Endometrium (tissue), 2 donors: Measurements from ENCODE around the gene FHAD1.
"Not testable (repeated sequence)": the region's sequence is repeated elsewhere in the genome, so short reads cannot be mapped to it uniquely, and the experiment has no call there.

ENCODE experiments used
- FAIRE-seq: peaks from 2 replicates; lab custom pipeline; 2012; peaks lifted over from hg19 to GRCh38; lab: Jason Lieb, UNC
- donor health status: control.
- donor health status: control.

The FHAD1 gene

DNA sequence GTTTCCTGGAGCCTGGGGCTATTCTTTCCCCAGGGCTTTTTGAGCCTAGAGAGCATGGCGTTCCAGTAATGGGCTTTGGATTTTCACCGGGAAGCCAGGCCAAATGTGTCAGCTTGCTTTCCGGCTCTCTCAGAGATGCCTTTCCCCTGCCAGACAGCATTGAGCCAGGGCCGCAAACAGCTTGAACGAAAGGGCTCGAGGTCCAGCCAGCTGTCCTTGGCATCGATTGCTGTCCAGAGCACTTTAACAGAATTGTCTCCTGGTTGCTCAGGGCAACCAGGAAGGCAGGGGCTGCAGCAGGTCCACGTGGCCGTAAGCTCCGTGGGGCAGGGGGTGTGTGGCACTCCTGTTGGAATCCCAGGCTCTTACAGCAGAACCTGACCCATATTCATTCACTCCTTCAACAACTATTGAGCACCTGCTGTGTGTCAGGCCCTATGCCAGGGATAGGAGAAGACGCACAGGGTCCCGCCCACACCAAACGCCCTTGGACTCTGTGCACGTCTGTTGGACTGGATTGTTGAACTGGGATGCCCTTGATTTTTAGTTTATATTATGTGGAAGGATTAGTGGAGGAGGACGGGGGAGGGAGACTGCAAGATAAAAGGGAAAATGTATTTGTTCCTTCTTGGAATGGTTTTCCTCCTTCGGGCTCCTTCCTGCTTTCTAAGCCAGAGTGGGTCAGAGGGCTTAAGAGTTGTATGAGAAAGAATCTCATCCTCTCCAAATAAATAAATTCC, 123.9 kb downstream of the FHAD1 start:
- no peak for FAIRE-seq

DNA sequence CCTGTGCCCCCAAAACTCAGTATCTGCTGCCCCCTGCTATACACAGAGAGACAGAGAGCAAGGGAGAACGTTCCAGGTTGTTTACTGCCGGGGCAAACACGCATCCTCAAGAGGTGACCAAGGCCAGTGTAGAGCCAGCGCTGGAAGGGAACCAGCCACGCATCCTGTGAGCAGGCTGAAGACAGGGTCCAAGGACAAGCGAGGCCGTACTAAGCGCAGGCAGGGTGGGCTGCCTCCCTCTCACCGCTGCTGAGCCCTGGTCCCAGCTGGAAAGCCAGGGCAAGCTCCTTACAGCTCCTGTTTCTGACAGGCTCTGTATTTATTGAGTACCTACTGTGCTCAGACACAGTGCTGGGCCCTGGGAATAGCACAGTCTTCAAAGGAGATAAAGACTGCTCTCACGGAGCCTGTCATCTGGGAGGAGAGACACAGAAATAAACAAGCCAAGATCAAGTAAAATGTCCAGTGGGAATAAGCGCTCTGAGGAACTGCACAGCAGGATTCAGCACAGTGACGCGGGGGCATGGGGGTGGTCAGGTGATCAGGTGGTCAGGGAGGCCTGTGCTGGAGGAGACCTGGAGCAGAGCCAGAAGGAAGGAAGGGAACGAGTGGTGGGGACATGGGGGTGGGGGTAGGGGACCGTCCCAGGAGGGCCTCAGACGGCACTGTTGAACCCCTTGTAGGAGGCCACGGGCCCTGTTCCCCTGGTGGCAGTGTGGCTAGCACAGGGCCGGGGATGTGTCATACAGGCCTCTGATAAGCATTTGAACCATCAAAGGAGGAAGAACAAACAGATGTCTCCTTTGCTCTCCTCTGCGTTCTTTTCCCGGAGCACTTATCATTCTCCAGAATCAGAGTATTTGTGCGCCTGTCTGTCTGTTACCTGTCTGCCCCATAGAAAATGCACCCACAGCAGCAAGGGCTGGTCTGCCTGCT, 124.9 kb downstream of the FHAD1 start:
- no peak for FAIRE-seq

GRCh38 chr1:15378729-15379128, 131.7 kb downstream of the FHAD1 start:
- no peak for FAIRE-seq

- not testable (repeated sequence) for FAIRE-seq
Measured at GRCh38 chr1:15379151-15379550, 132.1 kb downstream of the FHAD1 start.

GRCh38 chr1:15380601-15381508, 133.8 kb downstream of the FHAD1 start:
- FAIRE-seq: no peak

GRCh38 chr1:15381805-15382204, 134.8 kb downstream of the FHAD1 start:
- FAIRE-seq: no peak

DNA sequence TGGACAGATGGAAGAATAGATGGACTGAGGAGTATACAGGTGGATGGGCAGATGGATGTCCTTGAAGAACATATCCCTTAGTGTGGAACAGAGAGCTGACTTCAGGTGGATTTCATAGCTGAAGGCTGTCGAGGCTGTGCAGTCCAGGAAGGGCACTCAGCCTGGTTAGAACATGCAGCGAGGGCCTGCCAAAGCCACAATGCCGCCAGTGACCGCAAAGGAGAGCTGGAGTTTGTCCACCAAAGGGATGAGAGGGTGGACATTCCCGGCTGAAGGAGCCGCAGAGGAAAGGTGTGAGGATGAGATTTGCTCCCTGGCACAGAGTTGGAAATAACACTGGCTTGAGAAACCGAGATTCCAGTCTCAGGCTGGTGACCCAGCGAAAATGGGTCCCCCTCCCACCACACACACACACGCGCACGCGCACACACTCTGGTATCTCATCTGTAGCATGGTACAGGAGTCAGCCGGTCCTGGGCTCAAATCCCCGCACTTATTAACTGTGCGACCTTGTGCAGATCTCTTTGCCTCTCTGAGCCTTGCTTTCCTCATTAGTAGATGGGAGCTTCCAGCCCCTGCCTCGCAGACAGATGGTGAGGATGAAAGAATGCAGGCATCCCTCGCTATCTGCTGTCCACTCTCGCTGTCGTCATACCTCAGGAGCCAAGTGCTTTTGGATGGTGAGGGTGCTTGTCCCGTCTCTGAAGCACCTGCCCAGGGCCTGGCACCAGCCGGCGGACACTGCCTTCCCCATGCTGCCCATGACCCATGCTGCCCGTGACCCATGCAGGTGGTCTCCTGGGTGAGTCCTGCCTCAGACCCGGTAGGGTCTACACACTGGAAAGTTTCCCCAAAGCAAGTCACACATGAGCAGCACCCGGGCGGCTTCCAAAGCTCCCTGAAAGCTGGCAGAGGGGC, 135.8 kb downstream of the FHAD1 start:
- FAIRE-seq: no peak

- no peak for FAIRE-seq
Measured at GRCh38 chr1:15383810-15384209, 136.8 kb downstream of the FHAD1 start.

DNA sequence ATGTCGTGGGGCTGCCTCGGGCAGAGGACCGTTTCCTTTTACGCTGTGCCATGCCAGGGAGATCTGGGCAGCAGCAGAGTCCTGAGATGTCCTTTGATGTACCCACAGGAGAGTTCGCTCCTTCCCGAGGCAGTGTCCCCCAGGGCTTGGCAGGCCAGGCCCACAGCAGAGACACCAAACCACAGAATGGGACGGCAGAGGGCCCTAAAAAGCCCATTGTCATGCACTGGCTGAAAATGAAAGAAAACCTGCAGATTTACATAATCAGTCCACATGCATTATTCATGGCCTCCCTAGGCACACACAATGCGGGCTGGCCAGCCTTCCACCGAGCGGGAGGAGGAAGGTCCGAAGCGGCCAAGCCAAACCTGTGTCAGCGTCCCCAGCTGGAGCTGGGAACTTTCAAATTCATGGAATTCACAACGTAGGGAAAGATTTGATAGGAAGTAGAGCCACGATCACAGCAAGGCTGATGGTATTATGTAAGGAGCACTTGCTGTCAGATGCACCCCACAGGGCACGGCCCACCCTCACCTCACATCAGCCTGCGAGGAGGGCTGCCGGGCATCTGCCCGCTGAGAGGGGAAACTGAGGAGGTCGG, 137.4 kb downstream of the FHAD1 start:
- no peak for FAIRE-seq

DNA sequence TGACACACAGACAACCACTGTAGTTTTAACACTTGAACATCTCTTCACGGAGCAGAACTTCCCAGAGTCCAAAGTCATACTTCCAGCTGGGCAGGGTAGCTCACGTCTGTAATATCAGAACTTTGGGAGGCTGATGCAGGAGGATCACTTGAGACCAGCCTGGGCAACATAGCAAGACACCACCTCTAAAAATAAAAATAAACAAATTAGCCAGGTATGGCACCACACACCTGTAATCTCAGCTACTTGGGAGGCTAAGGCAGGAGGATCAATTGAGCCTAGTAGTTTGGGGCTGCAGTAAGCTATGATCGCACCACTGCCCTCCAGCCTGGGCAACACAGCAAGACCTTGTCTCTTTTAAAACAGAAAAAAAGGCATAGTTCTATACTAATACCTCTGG, 138.4 kb downstream of the FHAD1 start:
- no peak for FAIRE-seq

DNA sequence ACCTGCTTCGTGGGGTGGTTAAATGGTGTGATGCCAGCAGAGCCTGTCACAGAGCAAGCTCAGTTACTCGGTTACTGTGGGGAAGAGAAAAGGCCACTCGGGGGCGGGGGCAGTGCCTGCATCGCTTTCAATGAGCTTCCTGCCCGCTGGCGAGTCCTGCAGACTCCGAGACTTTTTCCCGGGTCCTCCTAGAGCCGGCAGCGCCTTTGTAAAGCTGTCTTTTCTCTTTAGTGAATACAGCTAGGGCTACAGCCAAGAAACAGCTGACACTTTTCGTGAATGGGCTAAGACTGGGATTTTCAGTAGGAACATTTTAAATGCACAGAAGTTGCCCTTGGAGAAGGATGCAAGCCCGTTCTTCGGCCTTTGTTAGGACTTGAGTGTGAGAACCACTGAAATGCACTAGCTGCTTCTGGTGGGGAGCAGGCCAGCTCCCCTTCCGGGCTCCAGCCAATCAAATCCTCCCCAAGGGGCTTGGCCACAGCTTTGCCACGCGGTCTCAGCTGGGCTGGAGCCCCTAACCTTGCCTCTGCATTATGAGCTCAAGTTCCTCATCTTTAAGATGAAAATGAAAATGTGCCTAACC, 139.2 kb downstream of the FHAD1 start:
- no peak for FAIRE-seq

DNA sequence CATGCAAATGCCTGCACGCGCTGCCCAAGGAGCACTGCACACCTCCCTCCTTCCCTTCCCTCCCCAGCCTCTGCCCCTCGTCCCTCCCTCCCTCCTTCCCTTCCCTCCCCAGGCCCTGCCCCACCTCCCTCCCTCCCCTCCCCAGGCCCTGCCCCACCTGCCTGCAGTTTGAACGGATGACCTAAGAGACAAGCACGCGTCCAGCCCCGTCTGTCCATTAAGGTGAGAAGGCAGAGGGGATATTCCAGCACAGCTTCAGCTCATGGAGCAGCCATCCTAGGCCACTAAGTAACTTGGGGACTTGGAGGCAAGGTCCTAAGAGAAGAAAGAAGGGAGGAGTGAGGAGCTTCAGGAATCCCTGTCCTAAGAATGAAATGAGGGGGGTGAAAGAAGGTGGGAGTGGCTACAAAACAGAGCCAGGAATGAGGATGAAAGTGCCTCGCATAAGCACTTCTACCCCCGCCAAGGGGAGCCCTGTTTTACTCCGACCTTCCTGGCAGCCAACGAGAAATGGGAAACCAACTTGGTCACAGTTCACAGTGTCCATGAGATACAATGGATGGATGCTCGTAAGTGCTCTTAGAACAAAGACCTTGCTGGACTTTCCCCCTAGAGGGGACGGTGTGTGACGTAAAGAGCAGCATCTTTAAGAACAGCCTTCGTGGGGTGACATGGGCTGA, 141.3 kb downstream of the FHAD1 start:
- FAIRE-seq: no peak

DNA sequence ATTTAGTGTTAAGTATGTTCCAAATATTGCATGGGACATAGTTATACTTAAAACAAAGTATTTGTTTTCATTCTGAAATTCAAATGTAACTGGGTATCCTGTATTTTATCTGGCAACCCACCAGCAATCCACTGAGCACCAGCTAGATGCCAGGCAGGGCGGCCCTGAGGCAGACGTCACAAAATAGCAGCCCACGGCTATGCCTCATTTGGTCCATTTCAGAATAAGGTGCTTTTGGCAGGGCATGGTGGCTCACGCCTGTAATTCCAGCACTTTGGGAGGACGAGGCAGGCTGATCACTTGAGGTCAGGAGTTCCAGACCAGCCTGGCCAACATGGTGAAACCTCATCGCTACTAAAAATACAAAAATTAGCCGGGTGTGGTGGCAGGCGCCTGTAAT, 142.8 kb downstream of the FHAD1 start:
- not testable (repeated sequence) for FAIRE-seq

DNA sequence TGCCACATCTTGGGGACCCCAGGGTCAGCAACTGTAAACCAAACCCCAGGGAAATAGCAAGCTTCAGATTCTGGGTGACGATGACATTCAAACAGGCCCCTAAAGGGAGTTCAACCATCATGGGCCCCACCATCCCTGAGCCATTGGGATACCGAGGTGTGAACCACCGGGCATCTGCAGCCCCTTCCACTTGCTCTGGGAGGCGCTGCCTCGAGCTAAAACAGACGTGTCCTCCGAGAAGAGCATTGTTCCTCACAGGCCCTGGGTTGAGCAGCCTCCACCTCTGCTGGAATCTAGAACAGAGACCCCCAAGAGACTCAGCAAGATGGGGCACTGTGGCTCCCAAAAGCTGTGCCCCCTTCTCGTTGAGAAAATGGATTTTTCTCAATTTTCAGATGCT, 143.6 kb downstream of the FHAD1 start:
- FAIRE-seq: no peak

GRCh38 chr1:15391366-15391765, 144.3 kb downstream of the FHAD1 start:
- no peak for FAIRE-seq

GRCh38 chr1:15393475-15394257, 146.6 kb downstream of the FHAD1 start:
- FAIRE-seq: no peak

DNA sequence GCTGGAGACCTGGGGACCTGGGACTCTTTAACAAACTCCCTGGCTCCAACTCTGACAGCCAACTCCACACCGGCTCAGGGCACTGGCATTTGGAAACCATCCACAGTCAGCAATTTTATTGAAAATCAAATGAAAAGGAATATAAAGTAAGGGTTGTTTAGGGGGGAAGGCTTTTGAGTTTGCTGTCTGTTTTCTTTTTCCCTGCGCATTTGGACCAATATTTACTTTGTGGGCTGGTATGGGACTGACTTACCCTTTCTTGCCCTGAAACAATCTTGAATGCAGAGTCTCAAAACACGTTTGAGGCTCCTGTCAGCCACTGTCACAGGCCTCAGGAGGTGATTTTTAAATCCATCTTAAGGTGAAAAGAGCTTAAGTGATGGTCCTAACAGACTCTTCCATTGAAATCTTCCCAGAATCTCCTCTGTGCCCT, 147.3 kb downstream of the FHAD1 start:
- no peak for FAIRE-seq

- FAIRE-seq: no peak
Measured at GRCh38 chr1:15397236-15397635, 150.2 kb downstream of the FHAD1 start.

- FAIRE-seq: no peak
Measured at GRCh38 chr1:15399710-15400109, 152.7 kb downstream of the FHAD1 start.
